HG03103 (cell line): ENCODE results near the gene ZBTB12.
"Not testable (repeated sequence)": the region's sequence is repeated elsewhere in the genome, so short reads cannot be mapped to it uniquely, and the experiment has no call there.

Experiments
- ATAC-seq: cut with Tn5 transposase; IDR thresholded peaks from one replicate; pipeline ENCODE4 v1.9.1; 2021; ENCODE audit warnings: low read depth; ENCODE audit not compliant: unreplicated experiment

ZBTB12 gene

DNA sequence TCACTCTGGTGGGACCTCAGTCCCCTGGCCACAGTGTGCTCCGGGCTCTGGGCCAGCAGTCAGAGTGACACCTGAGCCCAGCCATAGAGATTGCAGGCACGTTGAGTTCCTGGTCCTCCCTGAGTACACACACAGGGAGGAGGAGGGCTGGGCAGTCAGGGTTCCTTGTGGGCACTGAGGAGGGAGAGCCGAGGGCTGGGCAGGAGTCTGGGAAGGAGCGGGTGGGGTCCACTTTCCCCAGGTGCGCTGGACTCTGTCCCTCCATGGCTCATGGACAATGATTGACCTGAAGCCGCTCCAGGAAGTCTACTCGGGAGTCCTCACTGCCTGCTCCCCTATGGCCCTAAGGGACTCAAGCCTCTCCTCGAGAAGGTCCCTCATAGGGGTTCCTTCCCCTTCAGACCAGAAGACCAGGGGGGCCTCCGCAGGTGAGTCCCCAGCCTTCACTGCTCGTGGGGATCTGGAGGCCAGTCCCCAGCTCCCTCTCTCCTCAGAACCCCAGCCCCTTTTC, 24.2 kb downstream of the ZBTB12 start:
- ATAC-seq, result no peak

DNA sequence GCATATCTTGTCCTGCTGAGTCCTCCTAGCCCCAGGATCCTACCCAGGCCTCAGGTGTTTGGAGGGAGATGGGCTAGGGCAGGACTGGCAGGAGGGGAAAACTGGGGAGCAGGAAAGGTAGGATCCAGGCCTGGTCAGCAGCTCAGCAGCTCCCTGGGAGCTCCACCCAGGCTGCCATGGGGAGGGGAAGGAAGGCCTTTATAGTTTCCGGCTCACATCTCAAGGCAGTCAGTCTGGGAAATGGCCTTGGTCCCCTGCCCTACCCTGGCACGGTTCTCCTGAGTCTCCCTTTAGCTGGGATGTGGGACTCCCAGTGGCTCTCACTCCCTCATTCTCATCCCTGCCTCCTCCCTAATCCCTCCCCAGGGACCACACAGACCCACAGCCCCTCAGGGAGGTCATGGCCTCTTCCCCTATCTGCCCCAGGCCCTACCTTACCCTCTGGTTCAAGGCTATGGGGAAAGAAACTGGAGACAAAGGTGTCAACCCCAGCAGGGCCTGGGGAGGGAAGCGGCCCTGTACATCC, 24.7 kb downstream of the ZBTB12 start:
- ATAC-seq, result no peak

DNA sequence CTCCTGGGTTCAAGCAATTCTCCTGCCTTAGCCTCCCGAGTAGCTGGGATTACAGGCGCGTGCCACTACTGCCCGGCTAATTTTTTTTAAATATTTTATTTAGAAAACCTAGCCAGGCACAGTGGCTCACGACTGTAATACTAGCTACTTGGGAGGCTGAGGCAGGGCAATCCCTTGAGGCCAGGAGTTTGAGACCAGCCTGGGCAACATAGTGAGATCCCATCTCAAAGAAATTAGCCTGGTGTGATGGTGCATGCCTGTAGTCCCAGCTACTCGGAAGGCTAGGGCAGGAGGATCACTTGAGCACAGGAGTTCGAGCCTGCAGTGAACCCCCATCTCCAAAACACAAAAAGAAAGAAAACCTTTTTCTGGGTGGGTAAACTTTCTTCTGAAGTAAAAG, 25.5 kb downstream of the ZBTB12 start:
- no peak for ATAC-seq

DNA sequence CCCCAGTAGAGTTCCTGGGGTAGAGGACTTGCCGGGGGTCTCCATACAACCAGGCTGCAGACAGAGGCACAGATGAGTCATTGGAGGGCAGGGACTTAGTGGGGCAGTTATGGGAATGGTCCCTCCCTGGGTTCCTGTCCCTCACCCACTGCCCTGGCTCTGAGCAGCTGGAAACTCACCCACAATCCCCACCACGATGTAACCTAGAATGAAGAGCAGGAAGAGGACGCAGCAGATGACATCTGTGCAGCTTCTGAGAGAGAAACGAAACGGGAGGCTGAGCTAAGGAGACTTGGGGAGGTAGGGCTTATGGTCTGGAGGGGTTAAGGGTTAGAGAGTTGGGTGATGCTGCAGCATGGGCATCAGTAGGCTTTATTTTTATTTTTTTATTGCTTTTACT, 26.0 kb downstream of the ZBTB12 start:
- no peak for ATAC-seq

DNA sequence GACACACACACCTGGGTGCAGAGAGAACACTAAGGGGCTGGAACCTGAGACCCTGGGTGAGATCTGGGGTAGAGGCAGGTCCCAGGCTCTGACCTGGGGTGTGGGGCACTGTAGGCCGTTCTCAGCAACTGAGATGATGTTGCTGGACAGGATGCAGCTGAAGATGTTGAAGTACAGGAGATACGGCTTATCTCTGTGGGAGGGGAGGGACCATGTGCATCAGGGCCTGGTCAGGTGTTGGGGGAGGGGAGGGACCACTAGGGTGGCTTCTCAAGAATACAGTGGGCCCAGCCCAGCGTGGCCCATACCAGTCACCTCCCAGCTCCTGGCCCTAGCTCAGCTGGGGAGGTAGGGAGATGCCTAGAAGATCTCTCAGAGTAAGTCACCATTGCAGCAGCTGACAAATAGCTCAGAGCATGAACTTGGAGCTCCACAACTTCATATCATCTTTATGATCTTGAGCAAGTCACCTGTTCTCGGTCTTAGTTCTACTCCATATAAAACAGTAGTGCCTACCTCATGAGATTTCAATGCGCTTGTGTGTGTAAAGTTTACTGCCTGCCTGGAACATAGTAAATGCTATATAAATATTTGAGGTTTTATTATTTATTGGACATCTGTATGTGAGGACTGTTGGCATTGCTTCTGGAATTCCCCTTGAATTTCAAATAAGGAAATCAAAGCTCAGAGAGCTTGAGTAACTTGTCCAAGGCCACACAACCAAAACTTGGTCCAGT, 26.9 kb downstream of the ZBTB12 start:
- no peak for ATAC-seq

DNA sequence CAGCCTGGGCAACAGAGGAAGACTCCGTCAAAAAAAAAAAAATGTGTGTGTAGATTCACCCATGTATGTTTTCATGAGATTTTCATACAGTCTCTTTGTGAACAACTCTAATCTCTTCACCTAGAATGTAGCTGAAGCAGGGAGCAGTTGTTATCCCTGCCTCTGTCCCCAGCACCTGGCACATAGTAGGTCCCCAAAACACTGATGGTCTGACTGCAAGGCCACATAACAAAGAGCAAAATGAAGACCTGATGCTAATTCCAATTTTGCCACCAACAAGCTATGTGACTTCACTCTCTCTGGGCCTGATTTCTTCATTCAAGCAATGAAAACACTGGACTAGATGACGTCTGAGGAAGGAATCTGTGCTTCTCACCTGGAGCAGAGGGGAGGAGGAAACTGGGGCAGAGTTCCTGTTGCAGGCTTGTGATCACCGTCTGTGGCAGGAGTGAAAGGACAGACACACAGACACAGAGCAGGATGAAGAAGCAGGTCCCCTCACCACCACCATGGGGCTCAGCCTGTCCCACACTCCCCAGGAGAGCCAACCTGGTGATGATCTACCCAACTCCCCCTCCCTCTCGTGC, 27.7 kb downstream of the ZBTB12 start:
- ATAC-seq, result no peak

DNA sequence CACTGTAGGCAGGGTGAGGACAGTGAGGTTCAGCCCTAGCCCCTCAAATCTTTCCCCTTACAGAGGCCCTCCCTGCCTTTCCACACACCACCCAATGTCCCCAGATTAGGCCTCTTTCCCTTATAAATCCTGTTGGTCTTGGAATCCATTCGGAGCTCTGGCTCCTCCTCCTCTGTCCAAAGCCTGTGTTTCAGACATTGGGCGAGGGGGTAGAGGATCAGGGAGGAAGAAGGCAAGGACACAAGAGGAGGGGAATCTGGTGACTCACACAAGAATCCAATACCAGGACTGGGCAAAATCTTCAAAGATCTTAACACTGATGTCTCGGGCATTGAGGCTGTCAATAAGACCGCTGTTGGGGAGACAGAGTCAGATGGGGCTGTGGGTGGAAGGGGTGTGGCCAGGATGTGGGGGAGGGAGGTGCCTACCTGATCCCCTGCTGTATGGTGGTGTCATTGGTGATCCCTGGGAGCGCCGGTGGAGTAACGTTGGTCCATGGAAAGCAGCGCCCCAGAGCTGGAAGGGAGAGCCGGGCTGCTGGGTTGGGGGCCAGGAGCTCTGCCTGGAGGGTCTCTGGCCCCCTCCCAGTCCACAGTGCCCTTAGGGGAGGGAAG, 30.7 kb downstream of the ZBTB12 start:
- no peak for ATAC-seq

DNA sequence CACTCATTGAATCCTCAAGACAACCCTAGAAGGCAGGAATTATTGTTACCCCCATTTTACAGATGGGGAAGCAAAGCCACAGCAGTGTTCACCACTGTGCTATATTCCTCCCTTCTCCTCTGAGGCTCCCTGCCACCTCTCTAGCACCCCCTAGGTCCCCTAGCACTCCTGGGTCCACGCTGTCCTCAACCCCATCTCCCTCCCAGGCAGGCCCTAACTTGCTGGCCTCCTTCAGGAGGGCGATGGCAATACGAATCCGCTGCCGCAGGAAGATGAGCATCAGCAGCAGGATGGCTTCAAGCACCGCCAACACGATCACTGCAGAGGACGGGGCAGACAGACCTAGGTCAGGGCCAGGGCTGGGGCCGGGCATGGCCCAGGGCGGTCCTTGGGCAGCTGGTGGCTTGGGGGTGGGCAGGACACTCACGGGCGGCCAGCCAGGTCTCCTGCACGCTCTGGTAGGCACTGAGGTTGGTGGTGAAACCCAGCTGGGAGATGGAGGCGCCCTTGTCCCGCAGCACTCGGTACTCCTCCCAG, 31.4 kb downstream of the ZBTB12 start:
- no peak for ATAC-seq

DNA sequence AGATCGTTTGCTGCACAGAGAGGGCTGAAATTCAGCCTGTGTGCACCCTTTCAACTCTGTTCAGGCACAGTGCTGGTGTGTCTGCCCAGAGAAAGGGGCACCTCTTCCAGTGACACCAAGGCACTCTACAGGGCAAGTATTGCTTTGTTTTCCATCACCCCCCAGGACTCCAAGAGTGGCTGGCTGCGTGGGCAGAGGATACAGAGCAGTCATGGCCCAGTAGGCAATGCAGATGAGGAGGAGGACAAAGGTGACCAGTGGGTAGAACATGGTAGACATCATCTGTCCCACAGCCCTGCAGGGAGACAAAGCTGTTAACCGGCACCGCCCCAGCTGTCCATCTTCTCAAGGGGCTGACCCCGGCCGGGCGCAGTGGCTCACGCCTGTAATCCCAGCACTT, 32.5 kb downstream of the ZBTB12 start:
- ATAC-seq, result no peak

DNA sequence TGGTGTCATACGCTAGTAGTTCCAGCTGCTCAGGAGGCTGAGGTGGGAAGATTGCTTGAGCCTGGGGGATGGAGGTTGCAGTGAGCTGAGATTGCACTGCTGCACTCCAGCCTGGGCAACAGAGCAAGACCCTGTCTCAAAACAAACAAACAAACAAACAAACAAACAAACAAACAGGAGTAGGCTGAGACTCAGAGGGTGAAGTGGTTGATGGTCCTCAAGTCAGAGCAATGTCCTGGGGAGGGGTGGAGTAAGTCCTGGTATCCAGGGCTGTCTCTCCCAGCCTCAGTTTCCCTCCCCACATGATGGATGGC, 33.3 kb downstream of the ZBTB12 start:
- ATAC-seq, result not testable (repeated sequence)

DNA sequence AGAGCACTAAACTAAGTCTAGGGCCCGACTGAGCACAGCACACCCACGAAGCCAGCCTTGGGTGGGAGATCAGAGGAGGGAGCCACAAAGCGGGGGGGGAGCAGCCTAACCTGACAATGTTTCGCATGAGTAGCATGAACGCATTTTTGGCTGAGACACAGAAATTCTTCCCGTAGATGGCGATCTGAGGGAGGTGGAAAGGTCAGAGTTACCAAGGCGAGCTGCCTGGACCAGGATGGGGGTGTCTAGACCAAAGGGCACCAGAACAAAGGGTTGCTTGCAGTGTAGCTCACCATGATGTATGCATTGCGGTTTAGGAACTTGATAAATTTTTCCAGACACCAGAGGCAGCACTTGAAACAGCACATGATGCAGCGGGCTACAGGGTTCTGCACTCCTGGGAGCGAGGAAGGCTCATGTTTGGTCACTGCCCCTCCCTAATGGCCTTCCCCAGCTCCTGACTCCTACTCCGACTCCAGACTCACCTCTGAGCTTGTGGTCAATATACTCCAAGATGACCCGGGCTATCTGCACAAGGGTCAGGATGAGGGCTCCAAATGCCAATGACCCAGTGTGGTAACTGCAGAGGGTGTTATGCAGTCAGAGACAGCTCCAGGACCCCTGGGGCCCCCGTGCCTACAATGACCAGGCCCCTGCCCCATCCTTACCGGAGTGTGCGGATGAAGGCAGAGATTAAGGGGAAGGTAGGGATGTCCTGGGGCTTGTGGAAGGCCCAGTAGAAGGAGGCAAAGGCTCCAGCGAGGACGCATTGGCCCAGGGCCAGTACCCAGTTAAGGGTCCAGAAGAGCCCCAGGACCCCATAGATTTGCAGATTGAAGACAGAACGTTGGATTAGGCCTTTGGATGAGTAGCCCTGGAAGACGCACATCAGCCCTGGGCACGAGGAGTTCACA, 36.4 kb downstream of the ZBTB12 start:
- no peak for ATAC-seq

DNA sequence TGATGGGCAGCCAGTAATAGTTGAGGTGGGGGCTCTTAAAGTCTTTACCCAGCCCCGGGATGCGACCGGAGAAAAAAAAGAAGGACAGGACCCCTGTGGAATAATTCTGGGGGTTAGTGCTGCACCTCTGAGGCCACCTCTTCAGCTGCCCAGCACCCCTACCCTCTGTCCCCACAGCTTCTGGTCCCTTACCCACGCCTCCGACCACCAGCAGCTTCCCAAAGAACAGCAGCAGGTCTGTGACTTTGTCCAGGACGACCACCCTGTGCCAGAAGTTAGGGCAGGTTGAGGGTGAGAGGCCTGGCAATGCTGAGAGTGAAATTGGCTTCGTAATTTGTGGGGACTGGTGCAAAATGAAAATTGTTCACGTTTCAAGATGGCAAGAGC, 37.1 kb downstream of the ZBTB12 start:
- no peak for ATAC-seq

DNA sequence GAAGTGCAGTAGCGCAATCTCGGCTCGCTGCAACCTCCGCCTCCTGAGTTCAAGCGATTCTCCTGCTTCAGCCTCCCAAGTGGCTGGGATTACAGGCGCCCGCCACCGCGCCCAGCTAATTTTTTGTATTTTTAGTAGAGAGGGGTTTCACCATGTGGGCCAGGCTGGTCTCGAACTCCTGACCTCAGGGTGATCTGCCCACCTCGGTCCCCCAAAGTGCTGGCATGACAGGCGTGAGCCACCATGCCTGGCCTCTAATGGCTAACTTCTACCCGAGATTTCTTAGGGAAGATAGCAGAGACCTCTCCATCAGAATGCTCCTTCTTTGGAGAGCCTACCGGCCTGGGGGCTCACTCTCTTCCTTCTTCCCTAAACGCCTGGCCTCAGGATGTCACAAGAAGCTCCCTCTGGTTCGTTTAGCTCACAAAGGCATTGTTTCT, 37.7 kb downstream of the ZBTB12 start:
- not testable (repeated sequence) for ATAC-seq

DNA sequence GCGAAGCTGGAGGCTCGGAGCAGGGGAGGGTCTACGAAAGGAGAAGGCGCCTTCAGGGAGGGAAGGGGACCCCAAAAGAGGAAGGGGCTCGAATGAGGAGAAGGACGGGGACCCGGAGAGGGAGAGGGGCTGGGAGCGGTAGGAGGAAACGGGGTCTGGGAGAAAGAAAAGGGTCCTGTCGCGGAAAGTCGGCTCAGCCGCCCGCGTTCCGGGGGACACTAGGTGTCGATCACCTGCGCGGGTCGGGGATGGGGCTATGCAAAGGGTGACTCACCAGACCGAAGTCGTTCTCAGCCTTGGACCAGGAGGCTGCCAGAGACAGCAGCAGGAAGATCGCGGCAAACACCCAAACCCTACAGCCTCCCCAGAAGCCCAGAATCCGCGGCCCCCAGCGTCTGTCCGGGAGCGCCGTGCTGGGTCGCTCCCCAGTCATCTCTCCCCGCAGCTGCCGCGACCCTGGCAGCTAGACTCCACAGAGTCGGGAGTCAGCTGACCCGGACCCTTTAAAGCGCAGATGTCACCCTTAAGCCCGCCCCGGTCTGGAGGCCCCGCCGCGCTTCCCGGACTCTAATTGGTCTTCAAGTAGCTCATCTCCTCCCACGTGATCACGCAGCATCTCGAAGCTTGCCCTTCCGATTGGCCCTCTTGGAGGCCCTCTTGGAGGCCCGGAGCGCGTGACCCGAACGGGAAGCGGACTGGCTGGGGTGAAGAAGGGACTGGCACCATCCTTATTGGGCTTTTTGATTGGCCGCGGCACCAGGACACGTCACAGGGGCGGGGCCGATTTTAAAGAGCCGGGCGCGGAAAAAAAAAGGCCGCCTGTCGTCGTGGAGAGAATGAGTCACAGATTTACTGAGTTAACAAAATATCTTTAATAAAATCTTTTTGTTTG, 39.3 kb downstream of the ZBTB12 start, which contains the start of gene NEU1:
TSS of gene NEU1 (minus strand) at position 478 of the 892 bp plus-strand sequence. CDS start at position 433, 45 bp downstream.
- ATAC-seq, result peak; percentile 86

DNA sequence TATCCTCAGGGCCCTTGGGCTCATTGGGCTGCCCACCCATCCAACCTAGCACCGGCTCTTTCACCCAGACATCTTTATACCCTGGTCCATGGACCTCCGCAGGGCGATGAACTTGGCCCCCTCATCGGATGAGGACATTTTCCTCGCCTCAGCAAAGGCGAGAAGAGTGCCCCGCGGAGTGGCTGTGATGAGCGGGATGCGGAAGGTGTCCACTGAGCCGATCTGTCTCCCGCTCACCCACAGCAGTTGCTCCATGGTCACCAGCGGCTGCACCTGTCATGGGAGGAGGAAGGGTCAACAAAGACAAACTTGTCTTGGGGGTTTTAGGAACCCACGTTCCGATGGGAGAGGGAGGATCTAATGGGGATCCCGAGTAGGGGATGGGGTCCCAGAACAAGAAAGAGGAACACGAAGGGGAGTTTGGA, 40.0 kb downstream of the ZBTB12 start:
- no peak for ATAC-seq

DNA sequence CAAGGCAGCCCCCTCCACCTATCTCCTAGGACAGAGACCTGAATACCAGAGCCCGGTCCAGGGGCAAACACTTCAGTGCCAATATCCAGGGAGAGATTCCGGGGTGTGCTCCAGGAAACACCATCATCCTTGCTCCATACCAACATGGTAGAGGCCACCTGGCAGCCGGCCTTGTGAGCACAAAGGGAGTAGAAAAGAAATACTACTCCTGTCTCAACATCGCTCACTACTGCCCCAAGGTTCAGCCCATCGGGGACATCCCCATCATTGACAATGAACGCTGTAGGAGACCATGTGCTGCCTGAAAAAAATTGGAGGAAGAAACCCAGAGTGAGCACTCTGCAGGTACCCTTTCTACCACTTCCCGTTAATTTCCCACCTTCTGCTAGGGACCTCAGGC, 40.7 kb downstream of the ZBTB12 start:
- ATAC-seq, result no peak

DNA sequence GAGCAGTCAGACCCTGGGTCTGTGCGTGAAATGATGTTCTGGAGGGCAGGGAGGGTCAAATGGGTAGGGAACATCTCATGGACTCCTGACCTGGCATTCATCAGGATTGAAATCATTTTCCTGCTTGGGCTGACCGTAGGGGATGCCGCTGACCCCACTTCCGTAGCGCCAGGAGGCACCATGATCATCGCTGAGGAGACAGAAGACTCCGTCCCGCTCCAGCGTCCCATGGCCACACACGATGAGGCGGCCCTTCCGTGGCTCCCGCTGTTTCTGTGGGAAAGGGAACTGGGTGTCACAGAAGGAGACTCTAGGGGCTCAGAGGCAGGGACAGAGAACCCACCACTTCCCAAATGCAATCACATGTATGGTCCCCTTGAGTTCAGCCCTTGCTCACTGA, 41.5 kb downstream of the ZBTB12 start:
- ATAC-seq, result no peak

DNA sequence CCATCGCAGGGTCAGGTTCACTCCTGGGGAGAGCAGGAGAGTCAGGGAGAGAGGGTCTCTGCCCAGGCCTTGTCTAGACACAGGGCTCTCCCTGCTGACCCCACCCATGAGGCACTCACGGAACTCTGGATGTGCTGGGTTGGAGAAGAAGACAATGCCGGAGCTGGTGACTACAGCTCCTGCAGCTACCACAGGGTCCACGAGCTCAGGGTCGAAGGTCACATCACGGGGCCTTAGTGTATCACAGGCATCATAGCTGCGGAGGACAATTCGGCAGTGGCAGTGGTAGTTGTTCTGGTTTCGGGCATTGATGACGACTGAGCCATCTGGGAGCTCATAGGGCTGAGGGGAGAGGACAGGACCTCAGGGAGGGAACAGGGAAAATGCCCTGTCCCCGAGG, 42.0 kb downstream of the ZBTB12 start:
- ATAC-seq, result no peak

DNA sequence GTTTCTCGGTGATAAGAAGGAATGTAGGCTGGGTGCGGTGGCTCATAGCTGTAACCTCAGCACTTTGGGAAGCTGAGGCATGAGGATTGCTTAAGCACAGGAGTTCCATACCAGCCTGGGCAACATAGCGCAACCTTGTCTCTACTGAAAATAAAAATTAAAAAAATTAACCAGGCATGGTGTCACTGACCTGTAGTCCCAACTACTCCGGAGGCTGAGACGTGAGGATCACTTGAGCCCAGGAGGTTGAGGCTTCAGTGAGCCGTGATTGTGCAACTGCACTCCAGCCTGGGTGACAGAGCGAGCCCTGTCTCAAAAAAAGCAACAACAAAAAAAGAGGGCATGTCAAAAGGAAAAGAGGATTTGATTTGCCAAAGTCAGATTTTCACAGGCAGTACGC, 43.2 kb downstream of the ZBTB12 start:
- no peak for ATAC-seq
